PFSK-1 (cell line): ENCODE measurements around the gene PDS5B.

Source experiments
- FOXP2 ChIP-seq: optimal IDR thresholded peaks from 2 replicates; pipeline ENCODE3; 2011; ENCODE audit warnings: borderline replicate concordance, control low read depth, inconsistent platforms; ENCODE audit not compliant: insufficient read depth; ENCODE audit errors: extremely low read length, extremely low read depth
- POLR2AphosphoS5 ChIP-seq: IDR thresholded peaks from 2 replicates; pipeline ENCODE4 v1.6.1; 2012; ENCODE audit warnings: low read depth, mild to moderate bottlenecking, control low read depth, low read length, moderate library complexity
- REST ChIP-seq, 2 experiments: IDR thresholded peaks; 2 replicates each; pipeline versions ENCODE4 v1.6.1 to v1.8.0; 2011 to 2012; ENCODE audit warnings: low read depth in 2 of 2, low read length in 2 of 2, control low read depth in 1 of 2, inconsistent platforms in 1 of 2, mild to moderate bottlenecking in 1 of 2, moderate library complexity in 1 of 2; ENCODE audit not compliant: insufficient read depth in 1 of 2
- SIN3A ChIP-seq: IDR thresholded peaks from 2 replicates; pipeline ENCODE4 v1.6.1; 2012; ENCODE audit warnings: mild to moderate bottlenecking, low read length, moderate library complexity, borderline replicate concordance; ENCODE audit not compliant: insufficient read depth
- TAF1 ChIP-seq: IDR thresholded peaks from 2 replicates; pipeline ENCODE4 v1.6.1; 2012; ENCODE audit warnings: low read length, control low read depth, borderline replicate concordance; ENCODE audit not compliant: insufficient read depth

Gene PDS5B

GRCh38 chr13:32629313-32629712 is 43.1 kb downstream of the PDS5B start:
- no peak for TF ChIP-seq TAF1
- TF ChIP-seq FOXP2: no peak
- TF ChIP-seq SIN3A: no peak
- TF ChIP-seq POLR2AphosphoS5: no peak
- no peak for TF ChIP-seq REST (IDR thresholded peaks at IDR 0.05; ENCODE audit: insufficient read depth in 1 of 2, low read depth in 2 of 2, low read length in 2 of 2)

GRCh38 chr13:32629866-32630265 is 43.6 kb downstream of the PDS5B start:
- TF ChIP-seq TAF1 (no peak), REST (IDR thresholded peaks at IDR 0.05; ENCODE audit: insufficient read depth in 1 of 2, low read depth in 2 of 2, low read length in 2 of 2) (no peak), POLR2AphosphoS5 (no peak), SIN3A (no peak), FOXP2 (no peak)

- no peak for TF ChIP-seq REST (IDR thresholded peaks at IDR 0.05; ENCODE audit: insufficient read depth in 1 of 2, low read depth in 2 of 2, low read length in 2 of 2)
- TF ChIP-seq POLR2AphosphoS5: no peak
- no peak for TF ChIP-seq FOXP2
- no peak for TF ChIP-seq TAF1
- no peak for TF ChIP-seq SIN3A
Observed at GRCh38 chr13:32632343-32632909, 46.2 kb downstream of the PDS5B start.

GRCh38 chr13:32636711-32637110 is 50.5 kb downstream of the PDS5B start:
- no peak for TF ChIP-seq TAF1
- no peak for TF ChIP-seq SIN3A

- TF ChIP-seq FOXP2 (no peak), TAF1 (no peak), SIN3A (no peak), POLR2AphosphoS5 (no peak), REST (IDR thresholded peaks at IDR 0.05; ENCODE audit: insufficient read depth in 1 of 2, low read depth in 2 of 2, low read length in 2 of 2) (no peak)
Observed at GRCh38 chr13:32638739-32639138, 52.5 kb downstream of the PDS5B start.
